NCI-H748 treated with DMSO at 0.1 percent for 48 hours (cell line): ENCODE data around the gene KPRP.

Experiments
- DNase-seq: peaks from one replicate; lab custom pipeline; 2025; lab: John Stamatoyannopoulos, UW

KPRP gene

DNA sequence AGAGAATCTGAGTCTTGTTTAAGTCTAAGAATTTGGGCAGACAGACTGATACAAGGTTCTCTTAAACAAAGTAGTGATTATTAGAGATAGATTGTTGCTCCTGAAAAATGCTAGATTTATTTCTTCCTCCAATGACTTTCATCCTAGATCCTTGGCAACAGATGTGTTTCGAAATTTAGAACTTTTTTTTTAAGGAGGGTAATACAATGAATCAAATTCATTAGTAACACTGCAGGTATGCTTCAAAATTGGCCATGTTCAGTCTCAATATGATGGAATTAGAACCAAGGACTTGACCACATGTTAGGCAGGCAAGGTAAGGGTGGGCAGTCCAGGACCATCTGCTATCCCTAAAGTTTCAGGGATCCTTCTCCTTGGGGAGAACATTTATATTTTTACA, 12.6 kb downstream of the KPRP start:
- no peak for DNase-seq

DNA sequence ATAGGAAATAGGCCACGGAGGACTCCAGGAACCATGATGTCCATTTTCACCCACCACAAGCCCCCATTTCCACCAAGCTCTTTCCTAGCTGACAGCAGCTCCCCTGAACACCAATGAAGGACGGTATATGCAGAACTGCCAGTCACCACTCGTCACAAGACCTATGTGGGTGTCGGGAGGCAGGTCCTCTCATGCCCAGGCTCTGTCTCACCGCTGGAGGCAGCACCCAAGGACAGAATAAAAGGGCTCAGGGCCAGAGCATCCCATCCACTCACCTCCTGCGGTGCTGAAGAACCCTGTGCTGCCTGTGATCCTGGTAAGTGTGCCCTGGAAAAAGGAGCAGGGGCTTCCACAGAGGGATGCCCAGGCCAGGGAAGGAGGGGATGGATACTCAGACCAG, 17.1 kb downstream of the KPRP start, which contains the start of gene LCE1F:
TSS of gene LCE1F (plus strand) at position 266 of the 400 bp plus-strand sequence. CDS start 1,232 bp downstream, outside the sequence.
- DNase-seq = no peak

GRCh38 chr1:152776361-152776760, 18.5 kb downstream of the KPRP start:
- no peak for DNase-seq

- DNase-seq = no peak
These were observed 19.8 kb downstream of the KPRP start for GRCh38 chr1:152777510-152778137.

GRCh38 chr1:152783095-152783494, 25.3 kb downstream of the KPRP start:
- DNase-seq = no peak

DNA sequence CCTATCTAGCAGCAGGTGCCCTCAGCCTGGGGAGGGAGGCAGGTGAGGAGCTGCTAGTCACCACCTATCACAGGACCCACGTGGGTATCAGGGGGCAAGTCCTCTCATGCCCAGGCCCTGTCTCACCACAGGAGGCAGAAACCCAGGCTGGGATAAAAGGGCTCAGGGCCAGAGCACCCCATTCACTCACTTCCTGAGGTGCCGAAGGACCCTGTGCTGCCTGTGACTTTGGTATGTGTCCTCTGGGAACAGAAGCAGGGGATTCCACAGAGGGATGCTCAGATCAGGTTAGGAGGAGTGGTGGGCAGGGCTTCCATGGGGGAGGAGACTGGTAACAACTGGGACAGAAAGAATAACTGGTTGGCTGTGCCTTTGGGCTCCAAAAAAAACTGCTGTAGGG, 28.3 kb downstream of the KPRP start, which contains the start of gene LCE1E:
TSS of gene LCE1E (plus strand) at position 181 of the 400 bp plus-strand sequence. CDS start 1,043 bp downstream, outside the sequence.
- DNase-seq = no peak

GRCh38 chr1:152795686-152796085, 37.9 kb downstream of the KPRP start:
- DNase-seq = no peak

DNA sequence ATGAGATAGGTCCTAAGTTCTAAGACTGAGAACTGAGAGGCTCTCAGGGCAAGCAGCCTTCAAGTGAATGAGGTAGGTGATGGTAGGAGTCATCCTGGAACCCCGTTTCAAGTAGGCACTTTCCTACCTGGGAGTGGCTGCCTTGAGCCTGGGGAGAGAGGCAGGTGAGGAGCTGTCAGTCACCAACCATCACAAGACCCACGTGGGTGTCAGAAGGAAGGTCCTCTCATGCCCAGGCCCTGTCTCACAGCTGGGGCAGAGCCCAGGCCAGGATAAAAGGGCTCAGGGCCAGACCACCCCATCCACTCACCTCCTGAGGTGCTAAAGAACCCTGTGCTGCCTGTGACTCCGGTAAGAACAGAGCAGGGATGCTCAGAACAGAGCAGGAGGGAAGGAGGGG, 38.6 kb downstream of the KPRP start, which contains the start of gene LCE1D:
TSS of gene LCE1D (plus strand) at position 301 of the 400 bp plus-strand sequence. CDS start 1,074 bp downstream, outside the sequence.
- no peak for DNase-seq

DNA sequence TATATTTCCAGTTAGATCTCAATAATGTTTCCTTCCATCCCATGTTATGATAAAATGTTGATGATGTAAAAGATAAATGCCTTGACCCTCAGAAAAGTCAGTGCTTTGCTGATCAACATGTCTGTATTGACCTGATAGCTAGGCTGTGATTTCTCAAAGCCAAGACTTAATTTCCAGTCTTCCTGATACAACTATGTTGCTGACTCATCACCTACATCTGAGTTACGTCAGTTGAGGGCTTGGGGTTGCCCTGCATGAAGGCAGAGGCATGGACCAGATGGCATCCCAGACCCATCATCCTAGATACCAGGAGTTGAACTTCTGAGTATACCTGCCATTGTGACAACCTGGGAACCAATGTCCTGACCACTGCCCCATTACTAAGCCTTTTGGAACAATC, 43.5 kb downstream of the KPRP start:
- no peak for DNase-seq

DNA sequence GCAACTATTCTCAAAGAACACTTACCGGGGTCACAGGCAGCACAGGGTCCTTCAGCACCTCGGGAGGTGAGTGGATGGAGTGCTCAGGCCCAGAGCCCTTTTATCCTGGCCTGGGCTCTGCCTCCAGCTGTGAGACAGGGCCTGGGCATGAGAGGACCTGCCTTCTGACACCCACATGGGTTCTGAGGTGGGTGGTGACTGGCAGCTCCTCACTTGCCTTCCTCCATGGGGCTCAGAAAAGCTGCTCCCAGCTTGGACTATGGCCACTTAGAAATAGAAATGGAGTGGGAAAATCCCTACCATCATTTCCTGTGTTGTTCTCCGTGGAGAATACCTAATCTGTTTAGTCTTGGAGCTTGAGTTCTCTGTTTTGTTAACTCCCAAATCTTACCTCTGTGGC, 48.8 kb downstream of the KPRP start, which contains the start of gene LCE1C:
TSS of gene LCE1C (minus strand) at position 76 of the 400 bp plus-strand sequence. CDS start 1,173 bp downstream, outside the sequence.
- DNase-seq = no peak

GRCh38 chr1:152811050-152811449, 53.2 kb downstream of the KPRP start:
- DNase-seq = no peak
